NK-92 treated with Interleukin-12 subunit alpha and Interleukin-12 subunit beta, amount 100 ng/mL, for 24 hours (cell line): Measurements from ENCODE around the gene EPB41L4B.
"Not testable (repeated sequence)": the region's sequence is repeated elsewhere in the genome, so short reads cannot be mapped to it uniquely, and the experiment has no call there.

Experiments
- DNase-seq: peaks from one replicate; lab custom pipeline; 2025; lab: John Stamatoyannopoulos, UW

EPB41L4B gene

DNA sequence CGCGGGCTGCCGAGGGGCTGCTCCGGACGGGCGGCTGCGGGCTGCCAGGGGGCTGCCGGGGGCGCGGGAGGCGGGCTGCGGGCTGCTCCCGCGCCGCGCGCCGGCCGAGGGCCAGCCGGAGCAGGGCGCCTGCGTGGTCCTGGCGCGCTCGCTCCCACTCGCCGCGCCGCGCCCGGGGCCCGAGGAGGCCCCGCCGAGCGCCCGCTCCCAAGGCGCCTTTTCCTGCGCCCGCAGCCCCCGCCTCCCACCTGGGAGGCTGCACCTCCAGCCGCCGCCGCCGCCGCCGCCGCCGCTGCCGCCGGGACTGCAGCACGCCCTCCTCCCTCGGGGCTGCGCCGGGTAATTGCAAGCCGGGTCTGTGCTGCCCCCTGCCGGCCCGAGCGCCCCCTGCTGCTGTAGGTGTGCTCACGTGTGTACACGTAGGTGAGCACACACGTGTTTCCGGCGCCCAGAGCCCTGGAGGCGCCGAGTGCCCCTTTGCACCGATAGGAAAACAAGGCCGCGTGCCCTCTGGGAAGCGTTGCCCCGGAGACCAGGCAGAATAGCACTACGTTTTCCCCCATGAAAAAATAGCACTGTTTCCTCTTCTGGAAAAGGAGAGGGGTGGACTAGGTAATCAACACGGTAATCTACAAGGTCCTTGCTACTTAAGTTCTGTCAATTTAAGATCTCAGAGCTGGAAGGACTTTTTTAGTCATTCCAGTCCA is at the start of gene EPB41L4B:
TSS of gene EPB41L4B (minus strand) at position 318 of the 707 bp plus-strand sequence. CDS start 613 bp downstream, outside the sequence.
- DNase-seq: no peak

DNA sequence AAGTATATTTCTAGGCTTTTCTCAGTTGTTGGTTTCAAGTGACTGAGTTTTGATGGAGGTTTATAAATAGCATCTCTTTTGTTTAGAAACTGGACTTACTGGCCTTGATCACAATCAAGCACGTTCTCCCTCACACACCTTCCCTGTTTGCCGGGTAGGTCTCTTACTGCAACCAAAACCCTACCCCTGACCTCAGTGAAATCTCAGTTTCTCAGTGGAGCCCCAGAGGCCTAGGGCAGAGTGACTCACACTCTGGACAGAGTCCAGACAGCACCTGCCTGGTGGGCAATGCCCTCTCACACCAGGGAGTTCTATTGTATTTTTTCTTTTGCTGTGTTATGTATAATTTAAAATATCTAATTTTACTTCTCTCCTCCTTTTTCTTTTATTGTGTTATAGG is 48.4 kb upstream of the EPB41L4B start:
- DNase-seq: no peak

DNA sequence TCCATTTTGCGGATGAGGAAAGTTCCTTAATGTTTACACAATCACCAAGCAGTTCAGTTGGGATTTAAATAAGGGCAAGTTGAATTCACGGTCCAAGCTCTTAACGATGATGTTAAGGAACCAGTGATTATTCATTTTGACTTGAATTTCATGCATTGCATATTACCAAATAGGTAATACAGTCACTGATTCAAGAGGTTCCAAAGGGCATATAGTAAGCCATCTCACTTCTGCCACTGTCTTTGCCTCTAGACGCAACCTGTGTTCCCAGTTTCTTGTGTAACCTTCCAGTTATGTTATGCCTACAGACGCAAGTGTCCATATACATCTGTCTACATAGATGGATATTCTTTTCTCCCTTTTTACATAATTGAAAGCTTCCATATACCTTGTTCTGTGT is 39.9 kb upstream of the EPB41L4B start:
- no peak for DNase-seq

DNA sequence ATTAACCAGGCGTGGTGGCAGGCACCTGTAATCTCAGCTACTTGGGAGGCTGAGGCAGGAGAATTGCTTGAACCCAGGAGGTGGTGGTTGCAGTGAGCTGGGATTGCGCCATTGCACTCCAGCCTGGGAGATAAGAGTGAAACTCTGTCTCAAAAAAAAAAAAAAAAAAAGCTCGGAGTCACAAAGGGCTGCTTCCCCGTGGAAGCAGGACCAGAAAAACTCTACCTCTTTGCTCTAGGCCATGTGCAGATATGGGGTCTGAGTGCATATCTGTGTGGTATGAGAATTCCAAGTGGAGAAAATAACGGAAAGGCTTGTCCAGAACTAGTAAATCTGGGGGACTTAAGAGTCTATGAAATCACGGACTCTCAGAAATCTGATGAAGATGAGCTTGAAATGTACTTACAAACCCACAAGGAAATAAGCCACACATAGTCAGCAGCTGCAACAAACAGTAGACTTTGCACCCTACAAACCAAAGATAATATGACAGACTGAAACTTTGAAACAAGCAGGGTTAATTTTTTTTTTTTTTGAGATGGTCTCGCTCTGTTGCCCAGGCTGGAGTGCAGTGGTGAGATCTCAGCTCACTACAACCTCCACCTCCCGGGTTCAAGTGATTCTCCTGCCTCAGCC is 38.2 kb upstream of the EPB41L4B start:
- not testable (repeated sequence) for DNase-seq

DNA sequence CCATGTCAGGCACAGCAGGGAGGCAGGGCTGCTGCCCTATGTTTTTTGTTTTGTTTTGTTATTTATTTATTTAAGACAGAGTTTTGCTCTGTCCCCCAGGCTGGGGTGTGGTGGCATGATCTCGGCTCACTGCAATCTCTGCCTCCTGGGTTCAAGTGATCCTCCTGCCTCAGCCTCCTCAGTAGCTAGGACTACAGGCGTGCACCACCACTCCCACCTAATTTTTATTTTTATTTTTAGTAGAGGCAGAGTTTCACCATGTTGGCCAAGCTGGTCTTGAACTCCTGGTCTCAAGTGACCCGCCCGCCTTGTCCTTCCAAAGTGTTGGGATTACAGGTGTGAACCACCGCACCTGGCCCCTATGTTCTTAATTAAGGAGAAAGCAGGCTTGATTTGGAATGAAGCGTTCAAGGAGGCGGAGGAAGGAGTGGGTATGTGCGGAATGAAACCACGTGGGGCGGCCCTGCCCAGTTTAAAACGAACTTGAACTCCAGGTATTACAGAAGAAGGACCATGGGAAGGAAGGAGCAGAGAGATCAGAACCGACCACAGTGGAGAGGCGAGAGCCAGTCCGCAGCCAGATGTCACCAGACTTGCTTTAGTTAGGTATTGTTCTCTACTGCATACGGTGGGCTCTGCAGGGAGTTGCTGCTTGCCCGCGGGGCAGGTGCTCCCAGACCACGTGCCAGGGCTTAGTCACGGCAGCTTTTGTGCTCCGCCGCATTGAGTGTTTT is 34.9 kb upstream of the EPB41L4B start:
- DNase-seq: no peak

DNA sequence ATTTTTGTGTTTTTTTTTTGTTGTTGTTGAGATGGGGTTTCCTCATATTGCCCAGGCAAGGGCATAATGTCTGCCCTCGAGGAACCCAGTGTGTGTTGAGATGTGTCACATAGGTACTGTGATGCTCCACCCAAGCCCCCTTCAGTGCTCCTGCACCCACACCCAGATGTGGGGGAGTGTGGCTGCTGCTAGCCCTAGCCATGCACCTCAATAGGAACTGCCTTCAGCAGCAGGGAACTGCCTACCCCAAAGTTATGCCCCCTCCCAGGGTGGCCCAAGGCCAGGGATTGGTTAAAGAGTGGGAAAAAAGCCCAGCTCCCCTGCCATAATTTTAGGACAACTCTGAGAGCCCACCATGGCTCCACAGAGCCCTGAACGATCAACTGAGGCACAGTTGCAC is 33.3 kb upstream of the EPB41L4B start:
- no peak for DNase-seq

DNA sequence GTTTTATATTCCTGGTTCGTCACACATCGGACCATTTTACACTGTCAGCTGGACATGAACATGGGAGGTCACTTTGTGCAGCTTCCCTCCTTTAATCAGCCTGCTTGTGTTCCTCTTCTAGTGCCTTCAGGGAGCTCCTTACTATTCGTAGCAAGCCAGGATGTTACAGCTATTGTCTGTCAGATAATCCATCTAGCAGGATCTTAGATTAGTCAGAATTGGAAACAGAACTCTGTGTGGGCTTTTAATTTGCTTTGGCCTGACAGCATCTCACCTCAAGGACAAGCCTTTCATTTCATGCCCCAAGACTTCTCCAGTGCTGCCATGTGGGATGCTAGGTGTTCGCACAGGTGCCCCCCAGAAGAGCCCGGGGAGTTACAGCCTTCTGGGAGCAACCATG is 30.2 kb upstream of the EPB41L4B start:
- no peak for DNase-seq

DNA sequence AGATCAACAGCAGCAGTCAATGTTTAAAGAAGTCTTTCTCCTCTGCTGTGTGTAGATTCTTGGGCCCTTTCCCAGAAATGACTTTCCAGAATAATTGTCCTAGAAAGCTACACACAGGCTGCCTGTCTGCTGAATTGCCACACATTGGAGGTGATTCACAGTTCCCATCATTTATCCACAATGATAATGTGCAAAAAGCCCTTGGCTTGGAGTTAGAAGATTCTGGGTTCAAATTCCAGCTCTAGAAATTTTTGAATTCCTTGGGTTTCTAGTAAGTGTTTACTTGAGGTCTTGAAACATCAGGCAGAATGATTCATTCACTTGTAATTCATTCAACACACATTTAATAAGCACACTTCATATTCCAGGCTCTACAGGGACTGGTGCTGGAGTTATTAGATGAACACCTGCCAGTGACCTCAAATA is 28.6 kb upstream of the EPB41L4B start:
- DNase-seq: no peak

DNA sequence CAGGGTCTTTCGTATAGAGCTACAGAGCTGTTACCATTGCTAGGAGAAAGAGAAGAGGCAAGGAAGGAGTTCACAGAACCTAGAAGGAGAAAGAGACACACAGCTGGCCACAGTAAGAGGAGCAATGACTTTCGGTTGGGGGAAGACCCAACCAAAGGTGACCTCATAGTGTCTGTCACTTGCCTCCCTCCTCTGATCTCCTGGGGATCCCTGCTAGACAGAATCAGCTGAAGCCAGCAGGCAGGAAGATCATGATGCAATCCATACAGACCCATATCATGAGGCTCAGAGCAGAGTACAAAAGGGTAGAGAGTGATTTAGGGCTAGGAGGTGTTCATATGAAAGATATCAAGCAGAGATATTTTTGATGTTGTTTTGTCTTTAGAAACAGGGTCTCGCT is 26.0 kb upstream of the EPB41L4B start:
- no peak for DNase-seq

DNA sequence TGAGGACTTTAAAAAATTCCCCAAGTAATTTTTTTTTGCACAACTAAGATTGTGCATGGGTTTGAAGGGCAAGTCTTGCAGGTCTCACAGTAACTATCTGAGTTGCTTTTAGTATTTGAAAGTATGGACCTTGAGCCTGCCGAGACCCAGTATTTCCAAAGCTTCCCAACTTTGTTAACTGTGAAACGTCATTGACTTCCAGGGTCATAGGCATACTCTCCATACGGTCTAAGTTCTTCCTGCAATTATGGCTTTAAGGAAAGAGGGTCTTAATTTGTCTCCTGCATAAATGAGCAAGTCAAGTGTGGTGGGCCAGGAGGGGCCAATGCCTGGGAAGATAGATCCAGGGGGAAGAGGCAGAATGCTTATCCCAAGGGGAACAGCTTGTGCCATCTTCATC is 24.0 kb upstream of the EPB41L4B start:
- no peak for DNase-seq

DNA sequence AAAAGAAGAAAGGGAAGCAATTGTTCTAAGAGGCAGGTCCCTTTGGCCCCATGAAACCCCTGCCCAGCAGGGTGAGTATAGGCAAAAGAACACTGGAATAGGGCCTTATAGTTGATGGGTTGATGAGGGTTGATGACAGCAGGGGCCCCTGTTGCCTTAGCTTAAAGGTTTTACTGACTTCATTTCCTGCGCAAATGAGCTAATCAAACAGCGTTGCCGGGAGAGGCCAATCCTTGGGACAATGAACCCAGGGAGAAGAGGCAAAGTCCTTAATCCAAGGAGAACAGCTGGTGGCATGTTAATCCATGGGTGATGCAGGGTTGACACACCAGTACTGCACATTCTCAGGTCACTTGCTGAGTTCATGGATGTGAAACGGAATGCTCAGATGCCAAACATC is 22.0 kb upstream of the EPB41L4B start:
- DNase-seq: no peak

DNA sequence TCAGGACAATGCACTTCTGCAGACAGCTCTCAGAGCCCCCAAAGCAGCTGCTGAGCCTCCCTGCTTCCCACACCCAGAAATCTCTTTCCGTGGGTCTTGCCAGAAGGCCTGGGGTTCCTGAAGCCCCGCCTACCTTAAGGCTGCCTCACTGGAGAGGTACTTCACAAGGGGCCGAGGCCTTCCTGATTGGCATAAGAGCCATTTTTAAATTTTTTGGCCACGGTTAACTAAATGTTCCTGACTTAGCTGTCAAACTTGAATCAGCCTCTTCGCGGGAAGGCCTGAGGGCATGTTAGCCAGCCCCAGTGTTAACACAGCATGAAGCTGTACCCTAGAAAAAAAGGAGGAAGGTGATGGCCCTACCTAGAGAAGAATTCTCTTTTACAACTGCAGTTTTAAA is 20.7 kb upstream of the EPB41L4B start:
- no peak for DNase-seq

DNA sequence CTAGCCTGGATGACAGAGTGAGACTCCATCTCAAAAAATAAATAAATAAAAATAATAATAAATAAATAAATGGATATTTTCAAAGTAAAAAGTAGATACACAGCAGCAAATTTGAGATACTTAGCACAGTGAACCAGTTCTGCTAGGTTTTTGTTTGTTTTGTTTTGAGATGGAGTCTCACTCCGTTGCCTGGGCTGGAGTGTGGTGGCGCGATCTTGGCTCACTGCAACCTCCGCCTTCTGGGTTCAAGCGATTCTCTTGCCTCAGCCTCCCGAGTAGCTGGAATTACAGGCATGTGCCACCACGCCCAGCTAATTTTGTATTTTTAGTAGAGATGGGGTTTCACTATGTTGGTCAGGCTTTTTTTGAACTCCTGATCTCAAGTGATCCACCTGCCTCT is 20.1 kb upstream of the EPB41L4B start:
- not testable (repeated sequence) for DNase-seq

DNA sequence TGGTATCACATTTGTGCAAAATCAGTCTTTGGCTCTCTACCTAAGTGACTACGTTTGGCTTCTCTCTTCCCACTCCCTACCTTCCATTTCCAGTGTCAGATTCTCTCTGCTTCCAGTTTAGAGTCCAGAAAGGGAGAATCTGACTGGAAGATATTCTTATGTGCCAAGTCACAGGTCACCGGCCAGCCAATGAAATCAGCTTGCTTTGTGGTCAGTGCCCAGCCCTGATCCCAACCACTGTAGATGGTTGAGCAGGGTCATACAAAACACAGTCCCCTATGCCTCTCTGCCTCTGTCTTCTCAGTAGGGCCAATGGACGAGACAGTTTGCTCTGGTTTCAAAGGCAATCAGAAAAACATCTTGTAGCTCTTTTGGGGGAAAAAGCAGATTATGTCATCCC is 15.6 kb upstream of the EPB41L4B start:
- DNase-seq: no peak

DNA sequence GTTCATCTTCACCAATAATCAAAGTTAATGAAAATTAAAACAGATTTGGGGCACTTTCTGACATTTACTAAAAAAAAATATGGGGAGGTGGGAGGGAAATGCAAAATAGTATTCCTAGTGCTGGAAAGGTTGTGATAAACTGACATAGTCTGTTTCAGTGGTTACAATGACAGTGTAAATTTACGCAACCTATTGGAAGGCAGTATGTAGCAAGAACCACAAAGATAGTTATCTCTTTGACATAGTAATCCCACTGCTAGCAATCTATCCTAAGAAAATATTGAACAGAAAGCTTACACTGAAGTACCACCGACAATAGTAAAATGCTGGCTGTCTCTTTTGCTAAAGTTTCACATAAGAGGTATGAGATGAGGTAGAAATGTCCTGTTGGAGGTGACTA is 15.1 kb upstream of the EPB41L4B start:
- DNase-seq: no peak

DNA sequence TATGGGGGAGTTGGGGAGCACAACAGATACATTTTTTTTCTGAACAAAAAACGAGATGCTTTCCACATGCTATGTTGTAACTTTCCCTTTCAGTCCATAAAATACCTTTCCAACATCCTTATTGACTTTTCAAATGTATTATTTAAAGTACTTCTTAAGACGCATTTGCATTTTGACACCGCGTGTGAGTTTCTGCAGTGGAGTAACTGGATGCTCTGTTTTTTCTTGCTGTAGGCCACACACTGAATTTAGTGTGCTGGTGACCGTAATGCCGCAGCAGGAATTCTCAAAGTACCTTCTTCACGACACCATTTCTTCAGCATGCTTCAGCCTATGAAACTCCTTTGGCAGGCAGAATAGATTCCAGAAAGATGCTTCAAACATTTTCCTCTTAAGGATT is 14.3 kb upstream of the EPB41L4B start:
- DNase-seq: no peak

DNA sequence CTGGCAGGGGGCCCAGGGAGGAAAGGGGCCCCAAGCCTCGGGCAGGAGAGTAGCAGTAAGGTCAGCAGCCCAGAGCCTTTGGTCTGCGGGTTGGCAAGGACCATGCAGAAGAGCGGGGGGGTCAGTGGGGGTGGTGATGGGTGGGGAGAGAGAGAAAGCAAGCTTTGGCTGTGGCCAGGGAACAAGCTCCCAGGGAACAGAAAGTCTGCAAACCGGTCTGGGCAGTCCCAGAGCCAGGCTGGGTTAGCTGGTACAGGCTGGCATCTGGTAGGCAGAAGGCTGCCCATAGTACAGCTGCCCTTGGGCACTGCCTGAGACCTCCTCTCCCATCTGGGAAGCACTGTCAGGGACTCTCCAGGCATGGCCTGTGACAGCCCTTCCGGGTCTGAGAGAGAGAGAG is 10.5 kb upstream of the EPB41L4B start:
- DNase-seq: no peak

DNA sequence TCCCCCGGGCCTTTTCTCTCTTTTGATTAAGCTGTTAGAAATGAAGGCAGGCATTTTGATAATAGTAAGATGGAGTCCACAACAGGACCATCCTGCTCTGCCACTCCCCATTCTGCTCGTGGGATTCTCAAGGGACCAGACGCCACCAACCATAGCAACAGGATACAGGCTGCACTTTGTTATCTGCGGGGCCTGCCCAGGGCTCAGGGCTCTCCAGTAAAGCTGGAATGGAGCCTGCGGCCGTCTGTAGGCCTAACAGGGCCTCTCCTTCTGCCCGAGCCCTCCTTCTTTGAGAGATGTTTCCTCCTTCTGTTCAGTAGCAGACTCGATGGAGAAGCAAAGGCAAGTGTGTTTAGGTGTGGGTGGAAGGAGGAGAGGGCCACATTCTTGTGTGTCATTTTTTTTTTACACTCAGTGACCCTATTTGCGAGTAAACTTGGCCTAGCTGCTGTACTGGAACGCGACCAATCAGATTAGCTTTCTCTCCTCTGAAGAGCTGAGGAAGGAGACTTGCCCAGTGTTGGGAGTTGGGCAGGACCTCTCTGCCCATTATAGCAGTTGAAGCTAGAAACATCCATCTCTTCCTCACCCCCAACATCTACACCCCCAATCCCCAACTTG is 8.9 kb upstream of the EPB41L4B start:
- no peak for DNase-seq

DNA sequence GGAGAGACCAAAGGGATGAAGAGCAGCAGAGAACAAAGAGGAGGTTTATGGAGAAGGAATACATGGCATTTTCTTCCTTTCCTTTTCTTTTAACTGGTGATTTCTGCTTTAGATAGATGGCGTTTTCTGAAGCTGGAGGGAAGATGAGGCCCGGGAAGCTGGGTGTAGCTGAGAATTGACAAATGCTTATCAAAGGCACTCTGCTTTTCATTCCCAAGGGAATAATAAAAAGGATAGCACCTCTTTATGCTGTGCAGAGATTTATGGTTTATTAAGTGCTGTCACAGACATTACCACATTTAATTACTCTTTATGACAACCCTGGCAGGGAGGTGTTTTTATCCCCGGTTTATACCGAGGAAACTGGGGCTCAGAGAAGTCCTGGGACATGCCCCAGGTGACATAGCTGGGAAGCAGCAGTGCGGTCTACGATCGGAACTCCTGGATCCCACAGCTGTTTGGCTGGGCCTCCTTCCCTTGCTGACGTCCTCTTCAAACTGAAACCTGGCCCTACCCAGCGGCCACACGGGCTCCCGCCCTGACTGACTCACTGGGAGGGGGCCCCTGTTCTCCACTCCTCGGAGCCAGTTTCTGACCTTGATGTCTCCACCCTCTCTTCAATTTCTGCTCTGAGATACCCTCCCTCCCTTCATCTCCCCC is 8.2 kb upstream of the EPB41L4B start:
- DNase-seq: no peak

DNA sequence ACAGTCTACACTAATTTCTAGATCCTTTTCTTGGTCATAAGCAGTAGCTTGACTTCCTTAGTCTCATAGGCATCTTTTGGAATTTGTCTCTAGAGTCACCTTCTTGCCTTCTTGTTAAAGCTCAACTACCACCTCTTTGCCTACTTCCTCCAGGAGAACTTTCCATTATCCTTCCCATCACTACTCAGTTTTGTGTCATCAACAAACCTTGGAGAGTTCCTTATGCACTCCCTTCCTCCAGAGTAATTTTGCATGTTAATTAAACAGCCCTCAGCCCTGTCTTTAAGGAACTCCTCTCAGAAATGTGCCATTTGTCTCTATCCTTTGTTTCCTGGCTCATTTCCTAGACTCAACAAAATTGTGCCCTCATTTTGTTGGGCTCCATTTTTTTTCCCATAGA is 4.2 kb upstream of the EPB41L4B start:
- no peak for DNase-seq

DNA sequence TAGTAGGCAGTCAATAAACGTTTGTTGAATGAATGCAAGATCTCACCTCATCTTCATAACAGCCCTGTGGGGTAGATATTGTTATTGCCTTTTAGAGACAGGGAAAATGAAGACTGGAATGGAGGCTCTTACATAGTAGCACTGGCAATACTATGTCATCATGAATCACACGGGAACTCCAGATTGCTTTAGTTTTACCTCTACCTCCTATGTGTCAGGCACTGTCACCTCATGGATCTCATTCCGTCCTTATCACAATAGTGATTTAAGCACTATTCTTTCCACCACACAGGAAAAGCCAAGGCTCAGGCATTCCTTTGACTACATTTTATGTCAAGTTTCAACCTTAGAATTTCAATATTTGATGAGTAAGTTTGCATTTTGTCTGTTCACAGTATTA is 2.9 kb upstream of the EPB41L4B start:
- DNase-seq: no peak

DNA sequence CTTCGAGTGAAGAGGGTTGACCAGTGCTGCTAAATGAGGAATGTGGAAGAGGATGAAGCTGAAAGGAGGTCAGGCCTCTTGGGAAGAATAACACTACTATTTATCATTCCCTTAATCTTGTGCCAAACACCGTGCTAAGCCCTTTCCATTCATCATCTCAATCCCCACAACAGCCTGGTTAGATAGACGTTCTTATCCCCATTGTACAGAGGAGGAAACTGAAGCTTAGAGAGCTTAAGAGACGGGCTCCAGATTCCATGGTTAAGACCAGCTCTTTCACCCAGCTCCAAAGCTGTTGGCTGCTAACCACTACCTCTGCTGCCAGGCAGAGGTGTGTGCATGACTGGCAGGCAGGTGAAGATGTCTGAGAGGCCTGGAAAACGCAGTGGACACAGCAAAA is 868 bp upstream of the EPB41L4B start:
- no peak for DNase-seq
